Loucy (cell line): Measurements from ENCODE around the gene TMEM95.

Experiments used
- H2AFZ ChIP-seq: fragments of 200-600 bp; sonication (generic); 2 replicates; pipeline ENCODE4 v1.6.0; 2016; ENCODE audit warnings: antibody characterized with exemption, mild to moderate bottlenecking, low read length, moderate library complexity
- H3F3A ChIP-seq: fragments of 200-600 bp; 2 replicates; pipeline ENCODE4 v1.6.0; 2016; ENCODE audit warnings: antibody characterized with exemption, low read depth, mild to moderate bottlenecking
- H3K27me3 ChIP-seq: fragments of 200-600 bp; sonication (generic); 2 replicates; pipeline ENCODE4 v1.6.1; 2014; ENCODE audit warnings: low read length, mild to moderate bottlenecking; ENCODE audit not compliant: insufficient read depth, poor library complexity, severe bottlenecking
- H3K36me3 ChIP-seq: fragments of 200-600 bp; sonication (generic); 2 replicates; pipeline ENCODE4 v1.6.1; 2016; ENCODE audit warnings: low read length; ENCODE audit not compliant: insufficient read depth
- H3K4me1 ChIP-seq: fragments of 200-600 bp; sonication (generic); 2 replicates; pipeline ENCODE4 v1.5.1; 2014; ENCODE audit warnings: low read length, mild to moderate bottlenecking; ENCODE audit not compliant: insufficient read depth, poor library complexity, severe bottlenecking
- H3K4me2 ChIP-seq: fragments of 200-600 bp; sonication (generic); 2 replicates; pipeline ENCODE4 v1.6.0; 2014; ENCODE audit warnings: antibody characterized with exemption, low read length, low read depth, mild to moderate bottlenecking; ENCODE audit not compliant: poor library complexity, severe bottlenecking
- H3K4me3 ChIP-seq: fragments of 200-600 bp; sonication (generic); 2 replicates; pipeline ENCODE4 v1.5.1; 2014; ENCODE audit warnings: low read length, mild to moderate bottlenecking, mixed read lengths; ENCODE audit not compliant: poor library complexity, severe bottlenecking
- H3K79me2 ChIP-seq: fragments of 200-600 bp; sonication (generic); 2 replicates; pipeline ENCODE4 v1.6.1; 2014; ENCODE audit warnings: low read length; ENCODE audit not compliant: insufficient read depth
- H3K9ac ChIP-seq: fragments of 200-600 bp; sonication (generic); 2 replicates; pipeline ENCODE4 v1.6.0; 2014; ENCODE audit warnings: mild to moderate bottlenecking, low read depth, low read length, moderate library complexity; ENCODE audit not compliant: poor library complexity, severe bottlenecking
- H3K9me2 ChIP-seq: fragments of 200-600 bp; sonication (generic); replicated peaks from 2 replicates; pipeline ENCODE4 v1.6.1; 2016; ENCODE audit warnings: low read depth, low read length, mixed read lengths
- H3K9me3 ChIP-seq: fragments of 200-600 bp; sonication (generic); 2 replicates; pipeline ENCODE4 v1.6.1; 2014; ENCODE audit warnings: mild to moderate bottlenecking, antibody characterized with exemption, low read length, low read depth; ENCODE audit not compliant: insufficient read depth
- H4K20me1 ChIP-seq: fragments of 200-600 bp; sonication (generic); 2 replicates; pipeline ENCODE4 v1.6.0; 2014; ENCODE audit warnings: antibody characterized with exemption, low read length, mild to moderate bottlenecking; ENCODE audit not compliant: insufficient read depth, poor library complexity, severe bottlenecking
- EZH2phosphoT487 ChIP-seq: fragments of 200-600 bp; IDR thresholded peaks from 2 replicates; pipeline ENCODE4 v1.6.1; 2018; ENCODE audit warnings: antibody characterized with exemption, mild to moderate bottlenecking, moderate library complexity, borderline replicate concordance
- TF ChIP-seq, protein P1 (sequence below): fragments of 200-600 bp; sonication (generic); conservative IDR thresholded peaks from 2 replicates; pipeline ENCODE4 v1.5.1; 2014; ENCODE audit warnings: mild to moderate bottlenecking, antibody characterized with exemption, low read length

TMEM95 gene, protein sequence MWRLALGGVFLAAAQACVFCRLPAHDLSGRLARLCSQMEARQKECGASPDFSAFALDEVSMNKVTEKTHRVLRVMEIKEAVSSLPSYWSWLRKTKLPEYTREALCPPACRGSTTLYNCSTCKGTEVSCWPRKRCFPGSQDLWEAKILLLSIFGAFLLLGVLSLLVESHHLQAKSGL

DNA sequence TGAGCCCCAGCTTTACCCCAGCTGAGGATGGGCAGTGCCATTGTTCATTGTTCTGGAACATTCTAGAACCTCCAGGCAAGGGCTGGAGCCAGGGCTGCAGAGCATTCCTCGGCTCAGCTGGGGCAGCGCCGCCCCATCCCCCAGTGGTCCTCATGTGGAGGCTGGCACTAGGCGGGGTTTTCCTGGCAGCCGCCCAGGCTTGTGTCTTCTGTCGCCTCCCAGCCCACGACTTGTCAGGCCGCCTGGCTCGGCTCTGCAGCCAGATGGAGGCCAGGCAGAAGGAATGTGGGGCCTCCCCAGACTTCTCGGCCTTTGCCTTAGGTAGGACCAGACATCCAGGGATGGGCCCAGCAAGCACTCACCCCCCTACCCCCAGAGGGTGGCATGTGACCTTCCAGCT, at the start of gene TMEM95:
Gene TMEM95, plus strand, starts transcription at position 104 of the 400 bp plus-strand sequence. Its CDS starts 49 bp downstream, at position 153.
- H3K4me3 ChIP-seq, result no peak within 1 kb of the TSS
- H3K27me3 ChIP-seq, result no peaks in the 10 kb centered on the region
- no peaks in the 10 kb centered on the region for H3K9me2 ChIP-seq
- H3K4me2 ChIP-seq, result no peak within 1 kb of the TSS
- H3K36me3 ChIP-seq, result peaks cover 3% of the 10 kb centered on the region; the same call in 1 of the 2 replicates
- no peaks in the 10 kb centered on the region for H4K20me1 ChIP-seq
- no peak within 1 kb of the TSS for H2AFZ ChIP-seq
- TF ChIP-seq, protein P1, sequence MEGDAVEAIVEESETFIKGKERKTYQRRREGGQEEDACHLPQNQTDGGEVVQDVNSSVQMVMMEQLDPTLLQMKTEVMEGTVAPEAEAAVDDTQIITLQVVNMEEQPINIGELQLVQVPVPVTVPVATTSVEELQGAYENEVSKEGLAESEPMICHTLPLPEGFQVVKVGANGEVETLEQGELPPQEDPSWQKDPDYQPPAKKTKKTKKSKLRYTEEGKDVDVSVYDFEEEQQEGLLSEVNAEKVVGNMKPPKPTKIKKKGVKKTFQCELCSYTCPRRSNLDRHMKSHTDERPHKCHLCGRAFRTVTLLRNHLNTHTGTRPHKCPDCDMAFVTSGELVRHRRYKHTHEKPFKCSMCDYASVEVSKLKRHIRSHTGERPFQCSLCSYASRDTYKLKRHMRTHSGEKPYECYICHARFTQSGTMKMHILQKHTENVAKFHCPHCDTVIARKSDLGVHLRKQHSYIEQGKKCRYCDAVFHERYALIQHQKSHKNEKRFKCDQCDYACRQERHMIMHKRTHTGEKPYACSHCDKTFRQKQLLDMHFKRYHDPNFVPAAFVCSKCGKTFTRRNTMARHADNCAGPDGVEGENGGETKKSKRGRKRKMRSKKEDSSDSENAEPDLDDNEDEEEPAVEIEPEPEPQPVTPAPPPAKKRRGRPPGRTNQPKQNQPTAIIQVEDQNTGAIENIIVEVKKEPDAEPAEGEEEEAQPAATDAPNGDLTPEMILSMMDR, result no peak
- TF ChIP-seq EZH2phosphoT487, result no peak
- no peaks in the 10 kb centered on the region for H3K79me2 ChIP-seq
- no peak within 1 kb of the TSS for H3K9ac ChIP-seq
- no peaks in the 10 kb centered on the region for H3K9me3 ChIP-seq
- H3K4me1 ChIP-seq, result no peaks in the 10 kb centered on the region
- no peaks in the 10 kb centered on the region for H3F3A ChIP-seq

DNA sequence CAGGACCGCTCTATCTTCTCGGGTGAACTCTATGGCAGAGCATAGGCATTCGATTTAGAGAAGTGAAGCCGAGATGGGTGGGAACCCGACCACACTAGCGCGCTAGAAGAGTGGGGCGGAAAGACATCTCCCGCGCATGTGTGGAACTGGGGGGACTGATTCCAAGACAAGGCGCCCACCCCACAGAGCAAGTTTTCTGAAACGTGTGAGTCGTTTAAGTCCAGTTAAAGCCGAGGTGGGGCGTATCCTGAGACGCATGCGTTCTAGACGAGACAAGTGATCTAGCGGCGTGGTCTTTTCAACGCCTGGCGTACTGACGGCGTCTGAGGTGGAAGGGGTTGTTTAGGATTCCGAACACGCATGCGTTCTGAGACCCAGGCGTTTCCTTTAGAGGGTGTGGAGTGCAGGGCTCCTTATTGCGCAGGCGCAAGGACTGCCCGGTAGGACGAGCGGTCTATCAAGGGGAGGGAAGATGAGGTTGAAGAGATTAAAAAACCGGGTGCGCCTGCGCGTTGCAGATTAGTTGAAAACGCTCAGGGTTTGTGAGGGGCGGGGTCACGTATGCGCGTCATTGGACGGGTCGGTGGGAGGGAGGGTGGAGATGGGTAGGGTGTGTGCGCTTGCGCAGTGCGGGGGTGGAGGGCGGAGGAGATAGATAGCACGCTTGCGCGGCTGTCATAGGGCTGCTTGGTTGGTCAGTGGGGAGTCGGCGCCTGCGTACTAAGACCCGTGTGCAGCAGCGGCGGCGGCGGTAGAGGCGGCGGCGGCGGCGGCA, 47.9 kb upstream of the TMEM95 start, which contains the start of gene EIF5A:
Gene EIF5A, plus strand, starts transcription at position 718 of the 775 bp plus-strand sequence. CDS start 2,008 bp downstream, outside the sequence.
- H3K4me1 ChIP-seq, result peaks cover 21% of the 10 kb centered on the region
- H3K9me3 ChIP-seq, result no peaks in the 10 kb centered on the region
- peaks cover 45% of the 10 kb centered on the region for H3K79me2 ChIP-seq
- H4K20me1 ChIP-seq, result peaks cover 40% of the 10 kb centered on the region
- H3F3A ChIP-seq, result peaks cover 13% of the 10 kb centered on the region
- peak within 1 kb of the TSS; percentile 99 for H3K9ac ChIP-seq
- no peaks in the 10 kb centered on the region for H3K9me2 ChIP-seq
- H3K4me3 ChIP-seq, result peak within 1 kb of the TSS; percentile 93
- TF ChIP-seq, protein P1, result no peak
- no peak for TF ChIP-seq EZH2phosphoT487
- H3K27me3 ChIP-seq, result peaks cover 12% of the 10 kb centered on the region
- peaks cover 27% of the 10 kb centered on the region for H3K36me3 ChIP-seq
- peak within 1 kb of the TSS; percentile 99 for H3K4me2 ChIP-seq
- H2AFZ ChIP-seq, result peak within 1 kb of the TSS; percentile 66

DNA sequence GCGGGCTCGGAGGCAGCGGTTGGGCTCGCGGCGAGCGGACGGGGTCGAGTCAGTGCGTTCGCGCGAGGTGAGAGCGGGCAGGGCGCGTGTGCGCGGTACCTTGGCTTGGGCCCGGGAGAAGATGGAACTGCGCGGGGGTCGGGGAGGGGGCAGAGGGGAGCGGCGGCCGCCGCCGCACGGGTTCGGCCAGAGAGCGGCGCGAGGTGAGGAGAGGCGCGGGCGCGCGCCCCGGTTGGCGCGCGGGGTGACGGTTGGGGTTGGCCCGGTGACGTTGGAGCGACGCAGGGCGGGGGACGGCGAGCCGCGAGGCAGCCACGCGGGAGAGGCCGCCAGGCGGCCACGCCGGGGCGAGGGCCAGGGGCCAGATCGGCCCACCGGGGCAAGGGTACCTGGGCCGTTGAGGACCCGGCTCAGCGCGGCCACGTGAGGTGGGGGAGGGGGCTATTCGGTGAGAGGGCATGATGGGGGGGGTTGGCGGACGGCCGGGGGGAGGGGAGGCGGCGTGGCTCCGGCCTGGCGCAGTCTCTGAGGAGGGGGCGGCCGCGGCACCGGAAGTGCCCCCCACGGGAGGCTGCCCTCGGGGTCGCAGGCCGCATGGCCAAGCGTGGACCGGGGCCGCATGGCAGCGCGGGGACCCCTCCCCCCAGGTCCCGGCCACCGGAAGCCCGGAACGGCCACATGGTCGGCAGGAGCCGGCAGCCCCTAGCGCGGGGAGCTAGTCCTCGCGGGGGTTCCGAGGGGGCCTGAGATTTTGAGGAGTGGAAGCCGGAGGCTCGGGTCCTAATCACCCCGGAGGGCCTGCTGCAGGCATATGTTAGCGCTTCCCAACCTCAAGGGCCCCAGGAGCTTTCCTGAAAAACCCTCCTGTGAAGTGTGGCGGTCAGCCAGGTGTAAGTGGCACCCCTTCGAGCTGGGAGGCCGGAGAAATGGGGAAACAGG, 47.0 kb upstream of the TMEM95 start:
- Histone ChIP-seq H3K4me1 (peaks cover 21% of the 10 kb centered on the region), H3K9me3 (no peaks in the 10 kb centered on the region), H3K9me2 (no peaks in the 10 kb centered on the region), H3K4me2 (peak overlapping the region; percentile 99), H3K27me3 (peaks cover 12% of the 10 kb centered on the region), H3K9ac (peak overlapping the region; percentile 99), H2AFZ (no peak overlapping the region; the same call in 1 of the 2 replicates), H3K79me2 (peaks cover 54% of the 10 kb centered on the region), H4K20me1 (peaks cover 49% of the 10 kb centered on the region), H3F3A (peaks cover 13% of the 10 kb centered on the region), H3K4me3 (peak overlapping the region; percentile 93), H3K36me3 (peaks cover 35% of the 10 kb centered on the region)
- TF ChIP-seq, protein P1, result no peak
